AG04450 (cell line): Measurements from ENCODE around the gene TRAF3. TPM values are rescaled to one million over a fixed set of nuclear protein-coding genes. Genes with fewer than 3 reads are reported as not detected.

Source experiments
- CTCF ChIA-PET: fragments of 300-600, 350-600 bp; formaldehyde crosslinking; extraction: SDS; loops from one replicate; lab custom pipeline; 2022; ENCODE audit warnings: antibody characterized with exemption, inconsistent platforms; lab: Charles Lee
- POLR2A ChIA-PET: fragments of 350-600 bp; formaldehyde crosslinking; extraction: SDS; loops from one replicate; lab custom pipeline; 2021; ENCODE audit warnings: antibody characterized with exemption, inconsistent platforms; lab: Yijun Ruan, JAX
- DNase-seq: peaks from one replicate; pipeline ENCODE4 v3.0.0-alpha.2; 2011; ENCODE audit warnings: low read depth, low spot score
- H3K27ac ChIP-seq: one replicate; pipeline ENCODE4 v1.5.1; 2012; ENCODE audit warnings: low read depth, low read length, control low read depth
- H3K27me3 ChIP-seq: one replicate; pipeline ENCODE4 v1.6.0; 2012; ENCODE audit warnings: low read length; ENCODE audit not compliant: control insufficient read depth, insufficient read depth
- H3K4me3 ChIP-seq: 2 replicates; pipeline ENCODE4 v1.5.1; 2011; ENCODE audit warnings: mild to moderate bottlenecking, low read depth, low read length, control low read depth
- H3K9me3 ChIP-seq: 2 replicates; pipeline ENCODE4 v1.5.1; 2012; ENCODE audit warnings: low read length; ENCODE audit not compliant: control insufficient read depth, insufficient read depth
- CTCF ChIP-seq: IDR thresholded peaks from 2 replicates; pipeline ENCODE4 v1.5.1; 2011; ENCODE audit warnings: low read depth, low read length, control low read depth, inconsistent platforms
- polyA plus RNA-seq: library from polyadenylated mRNA; depleted of rRNA; stranded (reverse); fragments of >200 nt; gene quantifications from 2 replicates; pipeline ENCODE4 v1.2.3, GENCODE V29; 2011

Gene TRAF3
- polyA plus RNA-seq, 1 experiment, result 24.9 TPM

- CTCF ChIA-PET, result no interaction called here
Measured at GRCh38 chr14:102802834-102803523, 25.7 kb downstream of the TRAF3 start.

GRCh38 chr14:102804858-102805257 is 27.6 kb downstream of the TRAF3 start:
- ChIA-PET POLR2A (no interaction called here), CTCF (no interaction called here)
- no peak overlapping the region for H3K27ac ChIP-seq
- no peaks in the 10 kb centered on the region for H3K9me3 ChIP-seq
- no peak overlapping the region for H3K4me3 ChIP-seq
- TF ChIP-seq CTCF, result no peak
- no peak for DNase-seq
- H3K27me3 ChIP-seq, result no peaks in the 10 kb centered on the region

More at GRCh38 chr14:102802834-102803523, 25.7 kb downstream of the TRAF3 start:
- H3K9me3 ChIP-seq, result no peaks in the 10 kb centered on the region
- no peak for DNase-seq
- H3K27me3 ChIP-seq, result no peaks in the 10 kb centered on the region
- H3K4me3 ChIP-seq, result no peak overlapping the region
- H3K27ac ChIP-seq, result no peak overlapping the region
- POLR2A ChIA-PET, result no interaction called here
- no peak for TF ChIP-seq CTCF

GRCh38 chr14:102805371-102805891 is 28.2 kb downstream of the TRAF3 start:
- peak; percentile 29 for TF ChIP-seq CTCF
- H3K27me3 ChIP-seq, result no peaks in the 10 kb centered on the region
- no peak for DNase-seq
- H3K9me3 ChIP-seq, result no peaks in the 10 kb centered on the region
- ChIA-PET CTCF (no interaction called here), POLR2A (no interaction called here)
- H3K4me3 ChIP-seq, result no peak overlapping the region
- no peak overlapping the region for H3K27ac ChIP-seq

- ChIA-PET POLR2A (no interaction called here), CTCF (no interaction called here)
- no peak overlapping the region for H3K4me3 ChIP-seq
- TF ChIP-seq CTCF, result no peak; the same call in 1 of the 2 replicates
- H3K27ac ChIP-seq, result no peak overlapping the region
- no peak for DNase-seq
- H3K27me3 ChIP-seq, result no peaks in the 10 kb centered on the region
- no peaks in the 10 kb centered on the region for H3K9me3 ChIP-seq
Measured at GRCh38 chr14:102805941-102806340, 28.7 kb downstream of the TRAF3 start.

- Histone ChIP-seq H3K27ac (no peak overlapping the region), H3K4me3 (no peak overlapping the region), H3K27me3 (no peaks in the 10 kb centered on the region), H3K9me3 (no peaks in the 10 kb centered on the region)
- no peak for TF ChIP-seq CTCF
- no peak for DNase-seq
- CTCF ChIA-PET, result no interaction called here
- POLR2A ChIA-PET, result no interaction called here
Measured at GRCh38 chr14:102806447-102806846, 29.2 kb downstream of the TRAF3 start.
